Hematopoietic multipotent progenitor cell treated with erythropoietin and hydrocortisone succinate and interleukin-3 and kit ligand, for 15 days (in vitro differentiated cells): Measurements from ENCODE around the gene MTMR6.

Experiments
- DNase-seq: peaks from one replicate; pipeline ENCODE4 v3.0.0-alpha.2; 2015; ENCODE audit warnings: low spot score

Gene MTMR6

GRCh38 chr13:25286969-25287961 is at the start of gene MTMR6:
MTMR6 (minus strand) TSS chr13:25287488; CDS start chr13:25287247, 241 bp downstream.
- peak; percentile 85 for DNase-seq

GRCh38 chr13:25335856-25336255 is 48.6 kb upstream of the MTMR6 start:
- DNase-seq: no peak

- no peak for DNase-seq
Measured at GRCh38 chr13:25330541-25330940, 43.3 kb upstream of the MTMR6 start.

- DNase-seq: no peak
Measured at GRCh38 chr13:25329706-25330105, 42.4 kb upstream of the MTMR6 start.

- DNase-seq: no peak
Measured at GRCh38 chr13:25324100-25324499, 36.8 kb upstream of the MTMR6 start.

GRCh38 chr13:25319771-25320170 is 32.5 kb upstream of the MTMR6 start:
- DNase-seq: no peak

GRCh38 chr13:25318946-25319345 is 31.7 kb upstream of the MTMR6 start:
- peak; percentile 51 for DNase-seq

GRCh38 chr13:25310891-25311290 is 23.6 kb upstream of the MTMR6 start:
- DNase-seq: no peak

- DNase-seq: no peak
Measured at GRCh38 chr13:25306671-25307464, 19.6 kb upstream of the MTMR6 start.

- no peak for DNase-seq
Measured at GRCh38 chr13:25302121-25302520, 14.8 kb upstream of the MTMR6 start.

GRCh38 chr13:25301347-25302113 is 14.2 kb upstream of the MTMR6 start, which contains the start of gene NUP58:
NUP58 (plus strand) TSS chr13:25301625; CDS start chr13:25301774, 149 bp downstream.
- DNase-seq: peak; percentile 95

- DNase-seq: no peak
Measured at GRCh38 chr13:25300861-25301346, 13.6 kb upstream of the MTMR6 start.

GRCh38 chr13:25295701-25296100 is 8.4 kb upstream of the MTMR6 start:
- no peak for DNase-seq

GRCh38 chr13:25295228-25295627 is 7.9 kb upstream of the MTMR6 start:
- DNase-seq: no peak

GRCh38 chr13:25292301-25292700 is 5.0 kb upstream of the MTMR6 start:
- DNase-seq: no peak

- no peak for DNase-seq
Measured at GRCh38 chr13:25291691-25292090, 4.4 kb upstream of the MTMR6 start.

GRCh38 chr13:25288966-25289365 is 1.7 kb upstream of the MTMR6 start:
- DNase-seq: no peak

- peak; percentile 20 for DNase-seq
Measured at GRCh38 chr13:25286308-25286968, 850 bp downstream of the MTMR6 start.

- DNase-seq: no peak
Measured at GRCh38 chr13:25281935-25282332, 5.4 kb downstream of the MTMR6 start.

- no peak for DNase-seq
Measured at GRCh38 chr13:25281193-25281934, 5.9 kb downstream of the MTMR6 start.

GRCh38 chr13:25280396-25280795 is 6.9 kb downstream of the MTMR6 start:
- no peak for DNase-seq
